DMS153 treated with DMSO at 0.1 percent for 48 hours (cell line): ENCODE results near the gene UBAP1.
"Not testable (repeated sequence)": the region's sequence is repeated elsewhere in the genome, so short reads cannot be mapped to it uniquely, and the experiment has no call there.

Source experiments
- DNase-seq: peaks from one replicate; lab custom pipeline; 2025; ENCODE audit not compliant: unreplicated experiment; lab: John Stamatoyannopoulos, UW

Gene UBAP1

GRCh38 chr9:34220218-34220617 lies 41.4 kb downstream of the UBAP1 start:
- DNase-seq = no peak

GRCh38 chr9:34224349-34224748 lies 45.5 kb downstream of the UBAP1 start:
- DNase-seq = no peak

GRCh38 chr9:34226144-34226760 lies 47.4 kb downstream of the UBAP1 start:
- DNase-seq = not testable (repeated sequence)

- no peak for DNase-seq
Observed at GRCh38 chr9:34227445-34227844, 48.6 kb downstream of the UBAP1 start.

- no peak for DNase-seq
Observed at GRCh38 chr9:34230556-34230955, 51.7 kb downstream of the UBAP1 start.

- DNase-seq = no peak
Observed at GRCh38 chr9:34232201-34232600, 53.4 kb downstream of the UBAP1 start.

- DNase-seq = no peak
Observed at GRCh38 chr9:34233672-34234071, 54.8 kb downstream of the UBAP1 start.

- DNase-seq = no peak
Observed at GRCh38 chr9:34237836-34238235, 59.0 kb downstream of the UBAP1 start.

GRCh38 chr9:34240006-34240405 lies 61.2 kb downstream of the UBAP1 start:
- DNase-seq = no peak

- DNase-seq = no peak
Observed at GRCh38 chr9:34242830-34243229, 64.0 kb downstream of the UBAP1 start.

- not testable (repeated sequence) for DNase-seq
Observed at GRCh38 chr9:34245212-34245611, 66.4 kb downstream of the UBAP1 start.

GRCh38 chr9:34246453-34246852 lies 67.6 kb downstream of the UBAP1 start:
- DNase-seq = no peak

GRCh38 chr9:34247782-34248181 lies 68.9 kb downstream of the UBAP1 start:
- DNase-seq = not testable (repeated sequence)

GRCh38 chr9:34249274-34249673 lies 70.4 kb downstream of the UBAP1 start:
- DNase-seq = no peak

- no peak for DNase-seq
Observed at GRCh38 chr9:34250721-34251120, 71.9 kb downstream of the UBAP1 start.

GRCh38 chr9:34252016-34252415 lies 73.2 kb downstream of the UBAP1 start:
- DNase-seq = no peak

GRCh38 chr9:34252670-34253459 lies 74.0 kb downstream of the UBAP1 start:
- peak; percentile 54 for DNase-seq

- no peak for DNase-seq
Observed at GRCh38 chr9:34253460-34253837, 74.6 kb downstream of the UBAP1 start.

- DNase-seq = no peak
Observed at GRCh38 chr9:34254141-34254913, 75.5 kb downstream of the UBAP1 start.

GRCh38 chr9:34254966-34255825 lies 76.4 kb downstream of the UBAP1 start:
- DNase-seq = no peak

GRCh38 chr9:34256104-34256503 lies 77.3 kb downstream of the UBAP1 start:
- no peak for DNase-seq
